Epidermal melanocyte (primary cell): ENCODE measurements around the gene MAP3K8.
"Not testable (repeated sequence)": the region's sequence is repeated elsewhere in the genome, so short reads cannot be mapped to it uniquely, and the experiment has no call there.

ENCODE experiments used
- DNase-seq: peaks from one replicate; pipeline ENCODE4 v3.0.0; 2011; ENCODE audit warnings: low spot score; ENCODE audit not compliant: insufficient read length

Gene MAP3K8

DNA sequence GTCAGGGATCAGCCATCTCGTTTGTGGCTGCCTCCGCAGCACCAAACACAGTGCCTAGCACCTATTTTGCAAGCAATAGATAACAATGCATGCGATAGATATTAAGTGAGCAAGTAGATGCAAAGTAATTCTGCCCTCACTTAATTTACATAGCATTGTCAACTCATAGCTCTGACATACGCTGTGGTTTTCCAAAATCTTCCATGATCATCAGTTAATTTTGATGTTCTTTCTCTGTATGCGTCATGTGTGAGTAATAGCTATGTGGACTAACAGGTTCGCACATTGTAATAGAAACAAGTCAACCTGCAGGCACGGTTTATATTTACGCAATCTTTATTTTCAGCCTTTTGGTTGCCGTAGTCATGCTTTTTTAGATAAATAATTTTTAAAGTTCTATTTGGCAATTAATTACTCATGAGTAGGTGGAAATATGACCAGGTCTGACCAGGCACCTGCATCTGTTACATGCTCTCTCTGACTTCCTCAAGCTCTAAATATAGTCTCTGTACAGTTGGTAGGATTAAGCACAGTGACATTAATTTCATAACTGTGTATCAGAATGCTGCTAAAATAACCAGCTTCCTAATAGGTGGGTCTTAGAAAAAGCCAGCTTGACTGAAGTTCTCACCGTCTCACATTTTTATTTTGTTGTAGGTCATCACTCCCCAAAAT lies 13.3 kb downstream of the MAP3K8 start:
- DNase-seq: no peak

DNA sequence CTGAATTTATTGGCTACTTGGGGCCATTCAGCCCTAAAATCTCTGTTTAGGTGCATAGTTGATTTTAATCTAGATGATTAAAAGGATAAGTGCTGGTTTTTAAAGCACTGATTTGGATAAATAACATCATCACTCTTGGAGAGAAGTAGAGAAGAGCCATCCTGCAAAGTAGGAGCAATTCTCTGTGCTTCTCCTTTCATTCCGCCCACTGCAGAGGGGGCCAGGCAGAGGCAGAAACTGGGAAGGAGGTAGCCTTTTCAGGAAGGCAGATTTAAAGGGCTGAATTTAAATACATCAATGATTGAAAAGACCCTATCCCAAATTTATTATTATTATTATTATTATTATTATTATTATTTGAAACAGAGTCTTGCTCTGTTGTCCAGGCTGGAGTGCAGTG lies 14.1 kb downstream of the MAP3K8 start:
- no peak for DNase-seq

DNA sequence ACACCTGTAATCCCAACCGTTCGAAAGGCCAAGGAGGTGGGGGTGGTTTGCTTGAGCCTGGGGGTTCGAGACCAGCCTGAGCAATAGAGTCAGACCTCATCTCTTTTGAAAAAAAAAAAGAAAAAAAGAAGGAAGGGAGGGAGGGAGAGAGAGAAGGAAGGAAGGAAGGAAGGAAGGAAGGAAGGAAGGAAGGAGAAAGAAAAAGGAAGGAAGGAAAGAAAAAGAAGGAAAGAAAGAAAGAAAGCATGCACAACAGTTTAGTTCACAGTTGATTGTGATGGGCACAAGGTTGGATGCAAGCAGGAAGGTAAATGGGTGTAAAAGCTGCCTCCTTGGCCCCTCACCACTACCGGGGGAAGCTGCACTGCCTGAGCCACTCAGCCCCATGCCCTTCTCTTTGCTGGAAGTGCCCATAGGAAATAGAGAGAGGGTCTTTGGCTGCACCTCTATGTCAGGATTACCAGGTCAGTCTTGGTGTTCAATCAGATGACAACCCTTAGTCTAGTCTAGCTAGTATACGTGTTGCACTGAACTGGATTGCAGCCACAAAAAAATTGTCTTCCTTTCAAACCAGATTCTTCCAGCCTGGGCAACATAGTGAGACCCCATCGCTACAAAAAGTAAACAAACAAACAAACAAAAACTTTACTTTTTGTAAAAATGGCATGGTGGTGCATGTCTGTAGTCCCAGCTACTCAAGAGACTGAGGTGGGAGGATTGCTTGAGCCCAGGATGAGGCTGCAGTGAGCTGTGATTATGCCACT lies 20.0 kb downstream of the MAP3K8 start:
- no peak for DNase-seq

DNA sequence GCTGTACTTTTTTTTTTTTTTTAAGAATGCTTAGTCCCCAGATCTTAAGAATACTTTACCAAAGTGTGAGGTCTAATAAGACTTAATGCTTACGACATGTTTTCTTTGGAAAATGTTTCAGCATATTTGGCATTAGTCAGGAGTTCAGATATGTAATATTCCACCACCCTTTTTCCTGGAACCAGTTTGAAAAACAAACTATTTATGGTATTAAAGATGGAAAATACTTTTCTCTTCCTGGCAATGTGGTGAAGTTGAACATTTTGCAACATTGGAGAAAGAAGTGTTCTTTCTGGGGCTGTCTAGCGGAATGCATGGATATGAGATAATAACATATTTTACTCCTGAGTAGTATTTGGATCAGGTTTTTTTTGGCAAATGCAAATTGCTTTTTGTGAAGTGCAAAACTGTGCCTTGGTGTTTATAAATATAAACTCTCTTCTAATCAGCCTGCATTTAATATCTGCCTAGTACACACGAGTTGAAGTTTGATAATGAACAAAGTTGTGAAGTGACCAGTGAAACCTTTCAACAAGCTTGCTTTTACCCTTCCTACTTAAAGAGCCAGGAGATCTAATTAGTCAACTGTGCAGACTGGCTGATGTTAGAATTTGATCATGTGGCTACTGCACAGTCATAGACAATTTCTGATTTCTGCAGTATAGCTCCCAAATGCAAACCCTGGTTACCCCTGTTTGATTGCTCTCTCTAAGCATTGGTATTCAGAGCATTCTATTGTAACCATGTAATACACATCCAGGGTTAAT lies 20.9 kb downstream of the MAP3K8 start:
- DNase-seq: no peak

DNA sequence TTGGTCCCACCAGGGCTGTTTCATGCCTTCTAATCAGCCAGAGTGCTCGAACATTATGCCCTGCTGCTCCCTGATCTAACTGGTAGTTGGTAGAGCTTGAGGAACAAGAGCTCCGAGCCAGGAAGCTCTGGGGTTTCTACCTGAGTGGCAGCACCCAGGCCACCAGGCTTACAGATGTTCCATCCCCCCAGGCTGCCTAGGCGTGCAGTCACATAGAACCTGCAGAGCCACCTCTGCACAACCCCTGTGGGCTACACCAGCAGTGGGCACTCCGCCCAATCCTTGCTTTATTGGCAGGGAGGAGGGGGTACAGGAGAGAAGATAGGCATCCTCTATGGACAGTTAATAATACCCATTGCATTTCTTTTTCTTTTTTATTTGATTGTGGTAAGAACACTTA lies 21.8 kb downstream of the MAP3K8 start:
- no peak for DNase-seq

DNA sequence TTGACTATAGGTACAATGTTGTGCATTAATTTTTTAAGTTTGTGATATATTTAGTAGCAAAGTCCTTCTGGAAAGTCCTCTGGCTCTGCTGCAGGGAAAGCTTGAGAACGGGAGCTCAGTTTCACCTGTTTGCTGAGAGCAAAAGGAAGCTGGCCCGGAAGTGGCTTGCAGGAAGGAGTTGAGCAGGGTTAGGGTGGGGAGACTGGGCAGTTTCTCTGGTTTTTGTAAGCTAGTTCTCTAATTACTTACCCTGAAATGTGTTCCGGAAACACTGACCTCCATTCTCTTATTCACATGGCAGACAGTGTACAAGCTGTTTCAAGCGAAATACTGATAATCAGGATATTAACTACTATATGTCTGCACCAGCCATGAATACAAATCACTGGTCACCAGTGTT lies 22.3 kb downstream of the MAP3K8 start:
- no peak for DNase-seq

DNA sequence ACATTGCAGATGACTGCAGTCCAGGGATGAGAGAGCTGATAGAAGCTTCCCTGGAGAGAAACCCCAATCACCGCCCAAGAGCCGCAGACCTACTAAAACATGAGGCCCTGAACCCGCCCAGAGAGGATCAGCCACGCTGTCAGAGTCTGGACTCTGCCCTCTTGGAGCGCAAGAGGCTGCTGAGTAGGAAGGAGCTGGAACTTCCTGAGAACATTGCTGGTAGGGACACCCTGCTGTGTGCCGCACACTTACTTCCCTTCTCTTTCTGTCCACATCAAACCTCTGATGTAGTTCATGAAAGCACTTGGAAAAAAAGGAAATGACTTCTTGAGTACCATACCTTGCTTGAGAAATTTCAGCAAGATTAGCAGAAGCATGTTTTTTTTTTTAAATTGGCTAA lies 25.3 kb downstream of the MAP3K8 start:
- DNase-seq: no peak

DNA sequence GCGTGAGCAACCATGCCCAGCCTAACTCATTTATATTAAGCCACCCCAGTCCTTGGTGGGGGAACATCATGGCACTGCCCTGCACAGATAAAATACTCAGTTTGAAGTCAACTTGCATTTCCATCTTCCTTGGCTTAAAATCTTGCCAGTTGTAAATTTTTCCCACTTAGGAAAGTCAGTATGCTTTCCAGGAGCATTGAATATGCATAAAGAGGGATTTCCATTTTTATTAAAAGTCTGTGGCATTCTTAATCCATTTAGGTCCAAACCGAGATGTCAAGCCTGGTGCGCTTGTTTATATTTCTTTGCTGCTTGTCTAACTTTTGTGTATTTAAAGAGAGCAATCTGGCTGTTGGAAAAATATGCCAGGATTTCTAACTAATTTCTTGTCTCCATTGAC lies 26.1 kb downstream of the MAP3K8 start:
- DNase-seq: no peak

DNA sequence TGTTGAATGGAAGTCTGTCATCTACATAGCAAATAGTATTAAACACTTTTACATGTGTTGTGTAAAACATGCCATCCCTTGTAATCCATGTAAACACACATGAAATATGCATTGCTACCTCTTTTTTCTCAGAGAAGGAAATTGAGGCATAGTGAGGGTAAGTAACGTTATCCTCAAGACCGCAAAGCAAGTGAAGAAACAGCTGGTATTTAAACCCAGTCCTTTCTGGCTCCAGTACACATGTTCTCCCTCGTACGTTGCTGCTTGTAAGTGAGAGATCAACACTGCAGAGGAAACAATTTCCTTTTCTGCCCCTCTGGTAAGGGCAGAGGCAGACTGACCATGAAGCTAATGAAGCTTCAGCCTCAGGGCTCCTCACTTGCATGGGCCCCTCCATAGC lies 28.5 kb downstream of the MAP3K8 start:
- no peak for DNase-seq

DNA sequence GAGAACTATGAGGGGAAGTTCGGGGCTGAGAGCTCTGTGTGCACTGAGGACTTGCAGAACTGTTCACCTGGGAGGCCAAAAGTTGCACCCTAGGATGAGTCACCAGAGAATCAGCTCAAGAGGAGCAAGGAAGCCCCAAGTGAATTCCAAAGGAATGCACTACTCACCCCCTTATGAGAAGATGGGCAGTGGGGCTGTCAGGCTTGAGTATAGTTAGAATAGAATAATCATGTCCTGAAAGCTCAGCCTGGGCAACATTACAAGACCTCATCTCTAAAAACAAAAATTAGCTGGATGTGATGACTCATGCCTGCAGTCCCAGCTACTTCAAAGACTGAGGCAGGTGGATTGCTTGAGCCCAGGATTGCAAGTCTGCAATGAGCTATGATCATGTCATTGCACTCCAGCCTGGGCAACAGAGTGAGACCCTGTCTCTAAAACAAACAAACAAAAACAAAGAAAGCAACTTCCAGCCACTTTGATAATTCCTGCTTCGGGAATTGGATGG lies 30.0 kb downstream of the MAP3K8 start:
- DNase-seq: no peak

DNA sequence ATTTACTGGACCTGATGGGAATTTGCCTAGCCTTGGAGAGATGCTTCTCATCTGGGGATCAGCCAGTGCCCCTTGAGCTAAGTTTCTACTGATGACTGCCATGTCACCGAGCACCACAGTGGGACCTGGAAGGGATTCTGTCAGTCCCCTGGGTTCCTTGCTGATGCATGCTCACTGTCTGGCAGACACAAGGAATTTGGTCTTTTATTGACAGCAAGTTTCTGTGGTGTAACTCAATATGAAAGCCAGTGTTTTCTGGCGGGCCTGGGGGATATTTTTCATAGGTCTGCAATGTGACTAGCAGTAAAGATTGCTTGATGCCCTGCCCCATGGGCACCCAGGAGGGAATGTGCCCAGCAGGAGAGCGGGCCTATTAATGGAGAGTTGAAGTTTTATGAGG lies 30.7 kb downstream of the MAP3K8 start:
- no peak for DNase-seq

DNA sequence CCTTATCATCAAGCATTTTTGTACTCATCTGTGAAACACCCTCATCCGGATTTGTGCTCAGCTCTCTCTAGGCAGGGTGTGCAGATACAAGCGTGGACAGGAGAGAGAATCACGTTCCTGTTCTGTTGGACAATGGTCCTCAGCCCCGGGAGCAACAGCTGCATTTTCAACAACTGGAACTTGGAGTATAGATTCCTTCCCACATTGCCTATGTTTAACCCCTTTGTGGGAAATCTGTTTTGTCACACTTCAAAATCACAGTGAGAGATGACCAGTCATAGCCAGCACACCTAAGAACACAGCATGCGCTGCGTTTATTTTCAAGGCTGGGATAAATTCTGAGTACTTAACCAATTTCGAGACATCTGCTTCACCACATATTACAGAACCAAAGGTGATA lies 32.5 kb downstream of the MAP3K8 start:
- DNase-seq: no peak

DNA sequence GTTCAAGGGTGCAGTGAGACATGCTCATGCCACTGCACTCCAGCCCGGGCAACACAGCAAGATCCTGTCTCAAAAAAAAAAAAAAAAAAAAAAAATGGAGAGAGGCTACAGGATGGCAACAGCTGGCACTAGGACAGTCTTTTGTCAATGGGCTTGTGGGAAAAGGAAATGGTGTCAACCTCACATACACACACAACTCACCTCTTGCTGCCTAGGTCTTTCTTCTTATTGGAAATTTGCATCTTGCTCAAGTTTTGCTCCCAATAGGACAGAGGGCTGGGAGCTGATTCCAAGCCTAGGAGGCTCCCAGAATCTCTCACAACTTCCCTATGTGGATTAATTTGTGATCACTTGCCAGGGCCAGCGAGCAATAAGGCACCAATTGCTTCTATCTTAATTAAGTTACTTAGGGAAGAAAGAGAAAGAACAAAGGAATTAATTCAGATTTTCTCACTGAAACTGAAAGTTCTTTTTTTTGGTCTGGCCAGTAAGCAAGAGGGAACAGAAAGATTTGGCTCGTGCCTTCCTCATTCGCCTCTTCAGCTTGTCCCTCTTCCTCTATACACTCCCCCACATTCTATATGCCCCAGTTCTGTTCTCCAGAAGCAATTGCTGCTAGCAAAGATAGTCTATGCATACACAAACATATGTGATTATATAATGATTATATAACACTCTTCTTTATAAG lies 33.8 kb downstream of the MAP3K8 start:
- no peak for DNase-seq

DNA sequence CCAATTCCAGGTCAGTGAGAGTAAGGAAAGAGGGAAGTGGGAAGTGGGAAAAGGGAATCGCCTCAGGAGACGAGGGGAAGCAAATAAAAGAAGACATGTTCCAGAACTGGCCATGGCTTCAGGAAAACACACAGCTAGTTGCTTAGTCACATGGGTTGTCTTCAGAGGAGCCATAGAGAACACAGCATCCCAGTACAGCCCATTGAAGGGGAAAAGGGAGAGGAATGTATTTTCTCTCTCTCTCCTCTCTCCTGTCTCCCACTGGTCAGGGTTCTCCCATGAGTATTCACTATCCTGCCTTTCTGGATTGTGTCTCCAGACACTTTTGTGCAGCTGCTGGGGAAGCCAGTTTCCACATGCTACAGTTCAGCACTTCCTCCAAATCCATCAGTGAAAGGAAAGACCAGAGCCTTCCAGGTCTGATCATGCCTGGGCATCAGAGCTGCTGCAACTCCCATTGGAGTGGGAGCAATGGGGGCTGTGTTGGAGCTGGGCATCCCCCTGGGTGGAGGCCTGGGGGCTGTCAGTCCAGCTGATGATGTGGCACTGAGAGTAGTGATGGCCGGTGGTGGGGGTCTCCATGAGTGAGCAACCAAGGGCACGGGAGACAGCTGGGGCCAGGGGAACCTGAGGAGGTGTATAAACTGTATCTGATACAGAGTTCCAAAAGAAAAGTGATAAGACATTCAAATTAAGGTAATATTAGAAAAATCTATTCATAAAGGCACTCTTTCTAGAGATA lies 38.6 kb downstream of the MAP3K8 start:
- DNase-seq: no peak

DNA sequence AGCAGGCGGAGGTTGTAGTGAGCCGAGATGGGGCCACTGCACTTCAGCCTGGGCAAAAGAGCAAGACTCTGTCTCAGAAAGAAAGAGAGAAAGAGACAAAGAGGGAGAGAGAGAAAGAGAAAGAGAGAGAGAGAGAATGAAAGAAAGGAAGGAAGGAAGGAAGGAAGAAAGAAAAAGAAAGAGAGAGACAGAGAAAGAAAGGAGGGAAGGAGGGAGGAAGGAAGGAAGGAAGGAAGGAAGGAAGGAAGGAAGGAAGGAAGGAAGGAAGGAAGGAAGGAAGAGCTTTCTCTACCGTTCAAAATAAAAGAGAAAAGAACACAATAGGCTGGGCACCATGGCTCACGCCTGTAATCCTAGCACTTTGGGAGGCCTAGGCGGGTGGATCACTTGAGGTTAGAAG lies 41.5 kb downstream of the MAP3K8 start:
- not testable (repeated sequence) for DNase-seq

DNA sequence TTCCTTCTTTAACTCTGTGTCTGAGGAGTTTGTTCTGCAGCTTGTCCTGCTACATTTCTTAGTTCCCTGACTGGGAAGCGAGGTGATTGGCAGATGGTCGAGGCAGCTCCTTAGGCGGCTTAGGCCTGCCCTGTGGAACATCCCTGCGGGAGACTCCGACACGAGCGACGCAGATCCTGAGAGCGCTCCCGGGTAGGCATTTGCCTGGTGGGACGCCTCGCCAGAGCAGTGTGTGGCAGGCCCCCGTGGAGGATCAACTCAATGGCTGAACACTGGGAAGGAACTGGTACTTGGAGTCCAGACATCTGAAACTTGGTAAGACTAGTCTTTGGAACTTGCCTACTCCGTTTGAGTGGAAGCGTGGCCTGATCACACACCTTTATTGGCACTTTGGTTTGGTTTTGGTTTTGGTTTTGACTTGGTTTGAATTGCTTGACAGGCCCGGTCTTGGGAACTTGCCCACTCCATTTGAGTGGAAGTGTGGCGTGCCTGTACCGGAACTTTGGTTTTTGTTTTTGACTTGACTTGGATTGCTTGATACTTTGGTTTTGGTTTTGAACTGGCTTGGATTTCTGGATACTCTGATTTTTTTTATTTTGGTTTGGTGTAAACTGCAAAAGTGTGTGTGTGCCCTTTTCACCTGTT lies 42.6 kb downstream of the MAP3K8 start:
- DNase-seq: no peak

DNA sequence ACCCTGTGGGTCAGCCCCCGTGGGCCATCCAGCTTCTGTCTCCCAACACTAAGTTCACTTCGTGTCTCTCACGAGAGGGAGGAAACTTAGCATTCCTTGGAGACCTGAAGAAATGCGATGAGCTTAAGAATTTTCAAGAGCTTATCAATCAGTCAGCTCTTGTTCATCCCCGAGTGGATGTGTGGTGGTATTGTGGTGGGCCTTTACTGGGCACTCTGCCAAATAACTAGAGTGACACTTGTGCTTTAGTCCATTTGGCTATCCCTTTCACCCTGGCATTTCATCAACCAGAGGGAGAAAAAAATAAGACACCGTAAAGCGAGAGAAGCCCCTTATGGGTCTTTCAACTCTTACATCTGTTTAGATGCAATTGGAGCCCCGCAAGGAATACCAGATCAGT lies 45.5 kb downstream of the MAP3K8 start:
- DNase-seq: not testable (repeated sequence)

DNA sequence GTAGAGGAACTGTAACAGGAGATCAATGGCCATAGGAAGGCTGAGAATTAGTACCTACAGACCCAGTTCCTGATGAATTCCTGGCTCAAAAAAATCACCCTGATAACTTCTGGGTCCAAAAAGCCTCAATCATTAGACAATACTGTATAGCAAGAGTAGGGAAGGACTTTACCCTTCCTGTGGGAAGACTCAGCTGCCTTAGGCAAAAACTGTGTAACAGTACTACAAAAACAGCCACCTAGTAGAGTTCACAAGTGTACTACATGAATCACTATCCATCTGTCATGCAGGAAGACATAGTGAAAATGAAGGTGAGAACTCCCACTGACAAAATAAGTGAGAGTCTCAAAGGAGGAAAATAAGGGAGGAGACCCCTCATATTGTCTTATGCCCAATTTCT lies 47.6 kb downstream of the MAP3K8 start:
- DNase-seq: no peak

DNA sequence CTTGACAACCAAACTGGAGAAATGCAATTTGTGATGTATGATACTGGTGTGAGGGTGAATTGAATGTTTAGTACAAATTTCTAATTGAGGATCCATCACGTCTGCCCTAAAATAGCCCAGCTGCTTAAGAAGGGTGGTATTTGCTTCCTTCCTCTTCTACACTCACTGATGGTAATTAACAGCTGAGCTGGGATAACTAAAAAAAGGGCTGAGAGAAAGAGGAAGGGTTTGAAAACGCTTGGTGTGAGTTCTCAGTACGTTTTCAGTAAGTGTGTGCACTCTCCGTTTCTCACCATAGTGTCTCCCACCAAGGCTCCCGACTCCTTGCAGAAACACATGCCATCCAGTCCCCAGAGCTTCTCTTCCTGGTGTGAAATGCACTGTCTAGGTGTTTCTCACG lies 54.3 kb downstream of the MAP3K8 start:
- DNase-seq: no peak

DNA sequence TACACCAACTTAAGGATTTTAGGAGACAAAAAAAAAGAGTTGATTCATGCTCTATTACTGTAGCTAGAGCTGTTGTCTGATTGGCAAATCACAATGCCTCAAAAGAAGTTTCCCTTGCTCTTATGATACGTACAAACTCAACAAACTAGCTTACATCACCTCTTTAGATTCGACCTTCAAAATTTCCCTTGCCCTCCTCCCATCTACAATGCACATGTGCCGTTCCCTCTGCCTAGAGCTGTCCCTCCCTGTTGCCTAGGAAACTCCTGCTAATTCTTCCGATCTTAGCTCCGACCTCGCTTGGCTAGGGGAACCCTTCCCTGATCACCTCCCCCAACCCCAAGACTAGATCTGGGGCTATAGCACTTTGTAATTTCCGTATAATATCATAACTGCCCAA lies 55.4 kb downstream of the MAP3K8 start:
- no peak for DNase-seq
